ENCODE results near the gene SLC2A6. TPM values are rescaled to one million over a fixed set of nuclear protein-coding genes. Genes with fewer than 3 reads are reported as not detected.

Gene SLC2A6
- total RNA-seq, 1 experiment from 2014 or later, result 18.7 TPM

- H3K14ac ChIP-seq (ENCODE audit: insufficient read depth, low read length), result no peak overlapping the region
- no peak overlapping the region for H4K8ac ChIP-seq (replicated peaks; ENCODE audit: insufficient read length, low read depth, low read length)
- no peak overlapping the region for H3K4me2 ChIP-seq (ENCODE audit: insufficient read depth, insufficient read length, low read length)
- H3K4me3 Mint-ChIP-seq, result no peak overlapping the region
- no peaks in the 10 kb centered on the region for H4K20me1 ChIP-seq (ENCODE audit: control insufficient read depth, insufficient read depth, insufficient read length)
- H2BK15ac ChIP-seq (ENCODE audit: low read depth, low read length), result no peak overlapping the region
- no peak overlapping the region for H3K18ac ChIP-seq (ENCODE audit: insufficient read length, low read depth, low read length)
- H3K27ac ChIP-seq (ENCODE audit: insufficient read length, low read depth, low read length), result no peak overlapping the region
- no peaks in the 10 kb centered on the region for H3K79me2 ChIP-seq (ENCODE audit: insufficient read depth, low read length)
- H4K5ac ChIP-seq (ENCODE audit: insufficient read length, low read depth, low read length), result no peak overlapping the region
- no peak overlapping the region for H2BK12ac ChIP-seq (ENCODE audit: insufficient read length, low read depth, low read length)
- H3K79me1 ChIP-seq (ENCODE audit: insufficient read depth, low read depth, low read length, poor library complexity, severe bottlenecking), result no peaks in the 10 kb centered on the region
- no peak overlapping the region for H3K23ac ChIP-seq (ENCODE audit: insufficient read length, low read depth, low read length)
- no peak overlapping the region for H2BK120ac ChIP-seq (ENCODE audit: low read depth, low read length, poor library complexity, severe bottlenecking)
- no peak overlapping the region for H2BK5ac ChIP-seq (ENCODE audit: insufficient read length, low read length)
- DNase-seq, result no peak
- H3K27me3 Mint-ChIP-seq (ENCODE audit: low read depth), result peaks cover 5% of the 10 kb centered on the region
- H3K27me3 ChIP-seq (ENCODE audit: insufficient read depth, low read length), result no peaks in the 10 kb centered on the region
- no peak overlapping the region for H3T11ph ChIP-seq (ENCODE audit: low read length)
- no CpG with 5 or more reads among the region's 19 CpGs for WGBS (ENCODE audit: extremely low coverage, insufficient read length, low lambda C conversion rate)
- H4K91ac ChIP-seq (ENCODE audit: insufficient read length, low read depth, low read length), result no peak overlapping the region
- no peak overlapping the region for H3K56ac ChIP-seq (ENCODE audit: insufficient read length, low read depth, low read length)
- no peaks in the 10 kb centered on the region for H3K9me3 Mint-ChIP-seq
- H2BK20ac ChIP-seq (ENCODE audit: low read depth, low read length, poor library complexity, severe bottlenecking), result no peak overlapping the region
- peak overlapping the region in 2 of 3 experiments; percentile 9 to 48; a peak in 1 of 7 replicates for H3K27ac Mint-ChIP-seq
- H3K4me1 Mint-ChIP-seq, result peaks cover 8 to 11% of the 10 kb centered on the region in 2 experiments
- H2AFZ ChIP-seq (ENCODE audit: low read length), result no peak overlapping the region
- no peak overlapping the region for H2AK5ac ChIP-seq (ENCODE audit: insufficient read length, low read length)
- no peaks in the 10 kb centered on the region; the same call in 1 of the 2 replicates for H3K4me1 ChIP-seq (ENCODE audit: insufficient read depth, low read length)
- no peak overlapping the region for H3K4ac ChIP-seq (ENCODE audit: low read depth, low read length)
- no peaks in the 10 kb centered on the region for H3K36me3 Mint-ChIP-seq (ENCODE audit: insufficient read depth in 1 of 3, low read depth in 3 of 3)
- H3K23me2 ChIP-seq (ENCODE audit: insufficient read length, low read depth, low read length, poor library complexity, severe bottlenecking), result peaks cover 6% of the 10 kb centered on the region
- H3K9me3 ChIP-seq (ENCODE audit: control insufficient read depth, low read depth, low read length), result no peaks in the 10 kb centered on the region
- H3K9ac ChIP-seq (ENCODE audit: extremely low read depth, insufficient read length, low read length), result no peak overlapping the region
- no peak for TF ChIP-seq CTCF (conservative IDR thresholded peaks at IDR 0.05)
These were observed 24.6 kb downstream of the SLC2A6 start for GRCh38 chr9:133454325-133454724.
